Brain microvascular endothelial cell (primary cell): ENCODE measurements around the gene SFTPA1.
"Not testable (repeated sequence)": the region's sequence is repeated elsewhere in the genome, so short reads cannot be mapped to it uniquely, and the experiment has no call there.

ENCODE experiments used
- DNase-seq: peaks from one replicate; pipeline ENCODE4 v3.0.0-alpha.2; 2020
- H3K27ac ChIP-seq: fragments of 250-450 bp; sonication (Bioruptor Pico); 2 replicates; pipeline ENCODE4 v1.5.1; 2020; ENCODE audit warnings: mild to moderate bottlenecking, moderate library complexity
- H3K27me3 ChIP-seq: fragments of 250-450 bp; sonication (Bioruptor Pico); replicated peaks from 2 replicates; pipeline ENCODE4 v1.5.1; 2020; ENCODE audit warnings: mild to moderate bottlenecking
- H3K36me3 ChIP-seq: fragments of 250-450 bp; sonication (Bioruptor Pico); replicated peaks from 2 replicates; pipeline ENCODE4 v1.5.1; 2020; ENCODE audit warnings: mild to moderate bottlenecking
- H3K4me3 ChIP-seq: 2 replicates; pipeline ENCODE4 v1.5.1; 2011; ENCODE audit warnings: low read depth, mild to moderate bottlenecking, control low read depth, low read length, moderate library complexity
- CTCF ChIP-seq: IDR thresholded peaks from 2 replicates; pipeline ENCODE4 v1.5.1; 2011; ENCODE audit warnings: low read depth, mild to moderate bottlenecking, moderate library complexity, low read length, control low read depth, inconsistent platforms; ENCODE audit errors: missing control alignments
- in situ Hi-C: cut with HindIII; loops from 2 replicates; pipeline ENCODE4 v1.10.0; 2017; ENCODE audit warnings: low sequenced_read_pairs, low pct_ligation_motif_present

The SFTPA1 gene

GRCh38 chr10:79604294-79604693 is 6.4 kb upstream of the SFTPA1 start:
- Histone ChIP-seq H3K36me3 (no peaks in the 10 kb centered on the region), H3K27ac (no peak overlapping the region), H3K27me3 (no peaks in the 10 kb centered on the region), H3K4me3 (no peak overlapping the region)
- in situ Hi-C loops, result no loop called here
- TF ChIP-seq CTCF, result no peak
- DNase-seq, result no peak

GRCh38 chr10:79605308-79605707 is 5.4 kb upstream of the SFTPA1 start:
- no peak for DNase-seq
- no peak for TF ChIP-seq CTCF
- Histone ChIP-seq H3K27me3 (no peaks in the 10 kb centered on the region), H3K4me3 (no peak overlapping the region), H3K36me3 (no peaks in the 10 kb centered on the region), H3K27ac (no peak overlapping the region)
- in situ Hi-C loops, result no loop called here

GRCh38 chr10:79608505-79609375 is 2.0 kb upstream of the SFTPA1 start:
- no peak for DNase-seq
- in situ Hi-C loops, result no loop called here

DNA sequence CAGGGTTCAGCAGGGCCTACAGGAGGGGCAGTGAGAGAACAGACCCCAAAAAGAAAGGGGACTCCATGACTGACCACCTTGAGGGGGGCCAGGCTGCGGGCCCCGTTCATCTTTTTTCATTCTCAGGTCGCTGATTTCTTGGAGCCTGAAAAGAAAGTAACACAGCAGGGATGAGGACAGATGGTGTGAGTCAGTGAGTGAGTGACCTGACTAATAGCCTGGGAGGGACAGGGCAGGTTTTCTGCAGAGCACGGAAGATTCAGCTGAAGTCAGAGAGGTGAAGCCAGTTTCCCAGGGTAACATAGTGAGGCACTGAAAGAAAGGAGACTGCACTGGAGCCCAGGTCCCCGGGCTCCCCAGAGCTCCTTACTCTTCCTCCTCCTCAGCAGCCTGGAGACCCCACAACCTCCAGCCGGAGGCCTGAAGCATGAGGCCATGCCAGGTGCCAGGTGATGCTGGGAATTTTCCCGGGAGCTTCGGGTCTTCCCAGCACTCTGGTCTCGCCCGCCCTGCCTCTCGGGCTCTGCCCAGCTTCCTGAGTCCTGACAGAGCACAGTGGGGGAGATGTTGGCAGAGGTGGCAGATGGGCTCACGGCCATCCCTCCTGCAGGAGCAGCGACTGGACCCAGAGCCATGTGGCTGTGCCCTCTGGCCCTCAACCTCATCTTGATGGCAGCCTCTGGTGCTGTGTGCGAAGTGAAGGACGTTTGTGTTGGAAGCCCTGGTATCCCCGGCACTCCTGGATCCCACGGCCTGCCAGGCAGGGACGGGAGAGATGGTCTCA is 646 bp downstream of the SFTPA1 start:
- H3K27ac ChIP-seq, H3K27me3 ChIP-seq, H3K4me3 ChIP-seq, H3K36me3 ChIP-seq, in situ Hi-C loops: not testable (repeated sequence)
- DNase-seq, result peak; percentile 9

More at GRCh38 chr10:79608505-79609375, 2.0 kb upstream of the SFTPA1 start:
- no peaks in the 10 kb centered on the region for H3K27me3 ChIP-seq
- peak; percentile 86 for TF ChIP-seq CTCF
- no peak overlapping the region for H3K27ac ChIP-seq
- H3K36me3 ChIP-seq, result no peaks in the 10 kb centered on the region
- no peak overlapping the region for H3K4me3 ChIP-seq

- DNase-seq, result no peak
- peaks cover 3% of the 10 kb centered on the region for H3K27me3 ChIP-seq
- H3K36me3 ChIP-seq, result no peaks in the 10 kb centered on the region
- no peak overlapping the region for H3K4me3 ChIP-seq
- in situ Hi-C loops, result no loop called here
- no peak overlapping the region for H3K27ac ChIP-seq
- no peak for TF ChIP-seq CTCF
Observed at GRCh38 chr10:79615577-79615976, 4.8 kb downstream of the SFTPA1 start.

DNA sequence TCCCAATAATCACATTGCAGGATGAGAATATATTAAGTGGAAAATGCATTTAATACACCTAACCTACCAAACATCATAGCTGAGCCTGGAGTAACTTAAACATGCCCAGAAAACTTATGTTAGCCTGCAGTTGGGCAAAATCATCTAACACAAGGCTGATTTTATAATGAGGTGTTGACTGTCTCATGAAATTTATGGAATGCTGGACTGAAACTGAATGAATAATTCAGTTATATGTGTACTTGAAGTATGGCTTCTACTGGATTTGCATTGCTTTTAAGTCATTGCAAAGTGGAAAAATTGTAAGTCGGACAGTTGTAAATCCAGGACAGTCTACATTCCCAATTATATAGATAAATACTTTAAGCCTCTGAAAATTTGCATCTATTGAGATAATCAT is 5.4 kb downstream of the SFTPA1 start:
- no peak for TF ChIP-seq CTCF
- DNase-seq, result no peak
- peaks cover 3% of the 10 kb centered on the region for H3K27me3 ChIP-seq
- H3K27ac ChIP-seq, result no peak overlapping the region
- no peaks in the 10 kb centered on the region for H3K36me3 ChIP-seq
- H3K4me3 ChIP-seq, result no peak overlapping the region
- in situ Hi-C loops, result no loop called here

DNA sequence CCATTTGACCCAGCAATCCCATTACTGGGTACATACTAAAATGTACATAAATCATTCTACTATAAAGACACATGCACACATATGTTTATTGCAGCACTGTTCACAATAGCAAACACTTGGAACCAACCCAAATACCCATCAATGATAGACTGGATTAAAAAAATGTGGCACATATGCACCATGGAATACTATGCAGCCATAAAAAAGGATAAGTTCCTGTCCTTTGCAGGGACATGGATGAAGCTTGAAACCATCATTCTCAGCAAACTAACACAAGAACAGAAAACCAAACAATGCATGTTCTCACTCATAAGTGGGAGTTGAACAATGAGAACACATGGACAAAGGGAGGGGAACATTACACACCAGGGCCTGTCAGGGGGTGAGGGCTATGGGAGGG is 12.9 kb downstream of the SFTPA1 start:
- H3K4me3 ChIP-seq, DNase-seq, H3K27me3 ChIP-seq, in situ Hi-C loops, H3K27ac ChIP-seq, H3K36me3 ChIP-seq: not testable (repeated sequence)
